Vagina (tissue), 2 donors: ENCODE results near the gene NCF4. TPM values are rescaled to one million over a fixed set of nuclear protein-coding genes. Genes with fewer than 3 reads are reported as not detected.

Source experiments
- DNase-seq, 2 donors: peaks; one replicate each; pipeline ENCODE4 v3.0.0-alpha.2; 2017; ENCODE audit errors: extremely low spot score in 2 of 2
- H3K27ac ChIP-seq: fragments of 200-600 bp; sonication (generic); one replicate; pipeline ENCODE4 v1.5.1; 2019
- H3K27me3 ChIP-seq: fragments of 200-600 bp; sonication (generic); one replicate; pipeline ENCODE4 v1.5.1; 2019
- H3K36me3 ChIP-seq, 2 donors: fragments of 200-600 bp; sonication (generic); one replicate each; pipeline ENCODE4 v1.5.1; 2017 to 2019
- H3K4me1 ChIP-seq: fragments of 200-600 bp; sonication (generic); one replicate; pipeline ENCODE4 v1.5.1; 2019
- H3K4me3 ChIP-seq, 2 donors: fragments of 200-600 bp; sonication (generic); 1 replicate in 1 of 2; 2 replicates in 1 of 2; pipeline ENCODE4 v1.5.1; 2016 to 2019
- H3K9me3 ChIP-seq: fragments of 200-600 bp; sonication (generic); one replicate; pipeline ENCODE4 v1.5.1; 2019
- POLR2A ChIP-seq, 2 donors: fragments of 450-650 bp; IDR thresholded peaks; one replicate each; pipeline ENCODE4 v1.6.1; 2017; ENCODE audit warnings: antibody characterized with exemption in 2 of 2, mild to moderate bottlenecking in 2 of 2, moderate library complexity in 2 of 2
- POLR2AphosphoS5 ChIP-seq, 2 donors: sonication (generic); formaldehyde crosslinking; IDR thresholded peaks; one replicate each; pipeline ENCODE4 v1.9.0; 2017; ENCODE audit warnings: antibody characterized with exemption in 2 of 2, mild to moderate bottlenecking in 2 of 2, low read depth in 1 of 2; ENCODE audit not compliant: insufficient read depth in 1 of 2
- intact Hi-C: fragments of 100-400 bp; cut with DNase I; formaldehyde crosslinking; loops from one replicate; pipeline ENCODE4 v1.15.1; 2023
- total RNA-seq: library from RNA; depleted of rRNA; stranded (reverse); fragments of >200 nt; gene quantifications from one replicate; pipeline ENCODE4 v1.2.3, GENCODE V29; 2016
- TF ChIP-seq, protein P1 (sequence below), 3 experiments: fragments of 450-650 bp in 2 of 3; fragments of 200-600 bp in 1 of 3; sonication (generic) in 1 of 3; IDR thresholded peaks; one replicate each; pipeline ENCODE4 v1.5.1; 2017 to 2019; ENCODE audit warnings: antibody characterized with exemption in 3 of 3, mild to moderate bottlenecking in 2 of 3, moderate library complexity in 2 of 3

The NCF4 gene
- total RNA-seq, 1 donor from 2014 or later, result 37.6 TPM

DNA sequence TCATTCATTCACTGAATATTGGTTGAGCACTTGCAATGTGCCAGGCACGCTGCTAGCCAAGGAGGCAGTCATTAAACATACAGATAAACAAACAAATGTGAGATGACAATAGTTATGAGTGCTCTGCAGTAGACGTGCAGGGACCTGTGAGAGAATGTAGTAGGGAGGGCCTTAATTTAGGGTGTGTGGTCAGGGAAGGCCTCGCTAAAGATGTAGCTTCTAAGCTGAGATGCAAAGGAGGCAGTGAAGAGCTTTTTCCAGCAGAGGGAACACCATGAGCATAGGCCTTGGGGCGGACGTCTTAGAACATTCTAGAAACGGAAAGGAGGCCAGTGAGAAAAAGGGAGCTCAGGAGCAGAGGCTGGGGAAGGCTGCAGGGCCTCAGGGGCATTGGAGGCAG is 789 bp upstream of the NCF4 start:
- intact Hi-C loops, result no loop called here
- TF ChIP-seq POLR2AphosphoS5 (IDR thresholded peaks at IDR 0.05; ENCODE audit: insufficient read depth in 1 of 2, low read depth in 1 of 2), result peak in 1 of 2 donors; percentile 81
- TF ChIP-seq, protein P1, sequence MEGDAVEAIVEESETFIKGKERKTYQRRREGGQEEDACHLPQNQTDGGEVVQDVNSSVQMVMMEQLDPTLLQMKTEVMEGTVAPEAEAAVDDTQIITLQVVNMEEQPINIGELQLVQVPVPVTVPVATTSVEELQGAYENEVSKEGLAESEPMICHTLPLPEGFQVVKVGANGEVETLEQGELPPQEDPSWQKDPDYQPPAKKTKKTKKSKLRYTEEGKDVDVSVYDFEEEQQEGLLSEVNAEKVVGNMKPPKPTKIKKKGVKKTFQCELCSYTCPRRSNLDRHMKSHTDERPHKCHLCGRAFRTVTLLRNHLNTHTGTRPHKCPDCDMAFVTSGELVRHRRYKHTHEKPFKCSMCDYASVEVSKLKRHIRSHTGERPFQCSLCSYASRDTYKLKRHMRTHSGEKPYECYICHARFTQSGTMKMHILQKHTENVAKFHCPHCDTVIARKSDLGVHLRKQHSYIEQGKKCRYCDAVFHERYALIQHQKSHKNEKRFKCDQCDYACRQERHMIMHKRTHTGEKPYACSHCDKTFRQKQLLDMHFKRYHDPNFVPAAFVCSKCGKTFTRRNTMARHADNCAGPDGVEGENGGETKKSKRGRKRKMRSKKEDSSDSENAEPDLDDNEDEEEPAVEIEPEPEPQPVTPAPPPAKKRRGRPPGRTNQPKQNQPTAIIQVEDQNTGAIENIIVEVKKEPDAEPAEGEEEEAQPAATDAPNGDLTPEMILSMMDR (IDR thresholded peaks at IDR 0.05), result no peak
- H3K27ac ChIP-seq, result peak overlapping the region; percentile 48
- H3K4me3 ChIP-seq, result no peak overlapping the region
- H3K36me3 ChIP-seq, result no peaks in the 10 kb centered on the region
- no peaks in the 10 kb centered on the region for H3K9me3 ChIP-seq
- H3K4me1 ChIP-seq, result peaks cover 22% of the 10 kb centered on the region
- H3K27me3 ChIP-seq, result no peaks in the 10 kb centered on the region
- DNase-seq, result no peak

DNA sequence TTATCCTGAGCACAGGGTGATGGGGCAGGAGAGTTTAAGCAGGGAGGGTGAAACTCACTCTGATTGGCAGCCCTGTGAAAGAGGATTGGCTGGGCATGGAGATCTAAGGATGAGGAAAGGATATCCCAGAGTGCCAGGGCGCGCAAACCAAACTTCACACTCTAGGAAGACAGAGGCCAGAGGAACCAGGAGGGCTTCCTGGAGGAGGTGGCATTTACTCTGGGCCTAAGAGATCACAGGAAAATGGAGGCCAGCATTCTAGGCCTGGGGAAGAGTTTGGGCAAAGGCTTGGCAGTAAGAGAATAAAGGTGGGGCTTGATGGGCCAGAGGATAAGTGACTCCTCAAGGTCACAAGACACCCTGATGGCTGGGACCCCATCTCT is 377 bp upstream of the NCF4 start:
- H3K9me3 ChIP-seq, result no peaks in the 10 kb centered on the region
- intact Hi-C loops, result no loop called here
- no peaks in the 10 kb centered on the region for H3K36me3 ChIP-seq
- no peak for DNase-seq
- peak overlapping the region; percentile 48 for H3K27ac ChIP-seq
- H3K4me1 ChIP-seq, result peaks cover 26% of the 10 kb centered on the region
- H3K27me3 ChIP-seq, result no peaks in the 10 kb centered on the region
- H3K4me3 ChIP-seq, result no peak overlapping the region
- TF ChIP-seq POLR2AphosphoS5 (IDR thresholded peaks at IDR 0.05; ENCODE audit: insufficient read depth in 1 of 2, low read depth in 1 of 2) (no peak), POLR2A (IDR thresholded peaks at IDR 0.05) (no peak)
- TF ChIP-seq, protein P1 (IDR thresholded peaks at IDR 0.05), result no peak

DNA sequence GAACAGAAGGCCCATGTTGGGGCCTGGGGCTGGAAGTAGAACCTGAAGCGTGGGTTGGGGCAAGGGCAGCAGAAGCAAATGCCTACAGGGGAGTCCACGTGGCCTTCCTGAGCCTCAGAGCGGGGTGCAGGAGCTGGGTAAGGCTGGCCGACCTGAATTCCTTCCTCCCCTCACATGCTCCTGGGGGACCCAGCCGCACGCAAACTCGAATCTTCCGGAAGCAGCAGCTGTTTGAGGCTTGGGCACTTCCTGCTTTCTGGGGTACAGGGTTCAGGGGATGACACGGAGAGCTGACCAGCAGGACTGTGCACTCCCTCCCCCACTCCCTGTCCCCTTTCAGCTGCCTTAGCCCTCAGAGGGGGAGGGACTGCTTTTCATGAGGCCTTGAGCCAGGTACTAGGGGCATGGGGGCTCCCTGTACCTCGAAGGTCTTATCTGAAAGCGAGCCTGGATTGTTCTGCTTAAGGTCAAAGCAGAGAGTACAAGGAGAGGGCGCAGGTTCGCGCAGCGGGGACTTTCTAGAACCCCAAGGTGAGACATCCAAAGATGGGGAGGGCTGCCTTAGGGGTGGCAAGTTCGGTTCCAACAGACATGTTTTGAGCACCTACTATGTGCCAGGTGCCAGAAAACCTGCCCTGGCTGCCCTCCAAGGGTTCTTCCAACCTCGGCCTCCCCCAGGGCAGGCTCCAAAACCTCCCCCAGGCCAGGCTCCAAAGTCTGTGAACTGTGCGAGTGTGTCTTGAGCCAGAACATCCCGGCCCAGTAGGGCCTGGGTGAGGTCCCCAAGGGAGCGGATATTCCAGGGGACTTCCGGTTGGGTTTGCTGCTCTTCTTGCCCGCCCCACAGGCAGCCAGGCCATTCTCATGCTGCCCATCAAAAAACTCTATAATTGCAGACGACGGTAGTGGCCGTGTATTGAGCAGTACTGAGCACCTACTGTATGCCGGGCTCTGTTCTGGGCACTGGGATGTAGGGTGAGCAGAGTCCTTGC is 1.7 kb downstream of the NCF4 start:
- H3K36me3 ChIP-seq, result no peaks in the 10 kb centered on the region
- no peak for DNase-seq
- intact Hi-C loops, result no loop called here
- no peaks in the 10 kb centered on the region for H3K9me3 ChIP-seq
- no peaks in the 10 kb centered on the region for H3K27me3 ChIP-seq
- TF ChIP-seq POLR2AphosphoS5 (IDR thresholded peaks at IDR 0.05; ENCODE audit: insufficient read depth in 1 of 2, low read depth in 1 of 2), result peak in 1 of 2 donors; percentile 16
- TF ChIP-seq, protein P1 (IDR thresholded peaks at IDR 0.05), result no peak
- peak overlapping the region; percentile 3 for H3K27ac ChIP-seq
- H3K4me3 ChIP-seq, result no peak overlapping the region
- H3K4me1 ChIP-seq, result peaks cover 17% of the 10 kb centered on the region

DNA sequence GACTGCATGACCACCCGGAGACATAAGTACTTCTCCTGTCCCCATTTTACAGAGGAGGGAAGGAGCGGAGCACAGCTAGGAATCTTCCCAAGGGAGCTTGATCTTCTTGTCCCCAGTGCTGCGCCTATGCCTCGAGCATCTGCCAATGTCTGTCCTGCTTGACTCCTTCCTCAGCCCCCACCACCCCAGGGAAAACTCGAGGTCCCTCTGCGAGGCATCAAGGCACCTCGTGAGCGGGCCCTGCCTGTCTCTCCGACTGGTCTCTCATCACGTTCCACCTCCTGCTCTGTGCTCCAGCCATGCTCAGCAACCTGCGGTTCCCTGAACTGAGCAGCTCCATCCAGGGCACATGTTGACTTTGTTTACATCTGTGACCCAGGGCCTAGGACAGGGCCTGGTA is 2.5 kb downstream of the NCF4 start:
- Histone ChIP-seq H3K27me3 (no peaks in the 10 kb centered on the region), H3K36me3 (no peaks in the 10 kb centered on the region), H3K9me3 (no peaks in the 10 kb centered on the region), H3K4me3 (no peak overlapping the region), H3K4me1 (peaks cover 17% of the 10 kb centered on the region), H3K27ac (no peak overlapping the region)
- DNase-seq, result no peak
- intact Hi-C loops, result no loop called here
- TF ChIP-seq, protein P1 (IDR thresholded peaks at IDR 0.05), result no peak
- TF ChIP-seq POLR2AphosphoS5 (IDR thresholded peaks at IDR 0.05; ENCODE audit: insufficient read depth in 1 of 2, low read depth in 1 of 2) (no peak), POLR2A (IDR thresholded peaks at IDR 0.05) (no peak)

DNA sequence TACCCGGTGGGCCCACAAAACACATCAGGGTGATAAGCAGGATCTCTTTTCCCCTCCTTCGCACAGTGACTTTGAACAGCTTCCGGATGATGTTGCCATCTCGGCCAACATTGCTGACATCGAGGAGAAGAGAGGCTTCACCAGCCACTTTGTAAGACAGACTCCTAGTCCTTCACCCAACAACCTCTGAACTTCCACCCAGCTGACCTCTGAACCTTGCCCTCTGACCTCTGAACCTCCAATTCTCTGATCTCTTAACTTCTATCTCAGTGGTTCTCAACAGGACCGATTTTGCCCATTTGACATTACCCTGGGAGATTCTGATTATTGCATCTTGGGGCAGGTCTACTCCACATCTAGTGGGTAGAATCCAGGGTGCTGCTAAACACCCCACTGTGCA is 3.2 kb downstream of the NCF4 start:
- TF ChIP-seq, protein P1 (IDR thresholded peaks at IDR 0.05), result no peak
- TF ChIP-seq POLR2A (IDR thresholded peaks at IDR 0.05) (no peak), POLR2AphosphoS5 (IDR thresholded peaks at IDR 0.05; ENCODE audit: insufficient read depth in 1 of 2, low read depth in 1 of 2) (no peak)
- H3K27me3 ChIP-seq, result no peaks in the 10 kb centered on the region
- H3K4me3 ChIP-seq, result no peak overlapping the region
- intact Hi-C loops, result no loop called here
- H3K36me3 ChIP-seq, result no peaks in the 10 kb centered on the region
- no peak for DNase-seq
- peaks cover 17% of the 10 kb centered on the region for H3K4me1 ChIP-seq
- H3K27ac ChIP-seq, result no peak overlapping the region
- no peaks in the 10 kb centered on the region for H3K9me3 ChIP-seq
